Astrocyte (in vitro differentiated cells and primary cell): ENCODE measurements around the gene SPSB1.

Source experiments
- CTCF ChIP-seq: IDR thresholded peaks from 2 replicates; pipeline ENCODE4 v1.5.1; 2011; ENCODE audit warnings: low read depth, mild to moderate bottlenecking, inconsistent platforms, low read length, moderate library complexity; ENCODE audit not compliant: insufficient read depth
- EZH2 ChIP-seq: IDR thresholded peaks from 2 replicates; pipeline ENCODE4 v1.6.1; 2012; ENCODE audit warnings: mild to moderate bottlenecking, low read length, inconsistent platforms; ENCODE audit not compliant: insufficient read depth

- TF ChIP-seq CTCF (no peak), EZH2 (no peak)
These were observed 22.2 kb downstream of the SPSB1 start for GRCh38 chr1:9314711-9315379.
